ENCODE measurements around the gene FHIT.

Gene FHIT

GRCh38 chr3:59970796-59971195, 1280.5 kb downstream of the FHIT start:
- Histone ChIP-seq H3K4me3 (ENCODE audit: low read length) (no peak overlapping the region), H3K4me2 (ENCODE audit: low read length) (no peak overlapping the region), H3K79me2 (ENCODE audit: low read length) (no peaks in the 10 kb centered on the region), H3K4me1 (ENCODE audit: low read length) (no peaks in the 10 kb centered on the region), H2AFZ (ENCODE audit: low read depth, low read length) (no peak overlapping the region), H3K36me3 (replicated peaks; ENCODE audit: low read depth, low read length) (no peaks in the 10 kb centered on the region), H3K27me3 (ENCODE audit: low read depth, low read length) (no peaks in the 10 kb centered on the region), H3K27ac (ENCODE audit: low read length) (no peak overlapping the region), H3K9ac (ENCODE audit: low read length) (no peak overlapping the region), H4K20me1 (ENCODE audit: insufficient read depth, low read length) (no peaks in the 10 kb centered on the region), H3K9me3 (ENCODE audit: insufficient read depth, low read length) (no peaks in the 10 kb centered on the region)
- TF ChIP-seq CTCF (IDR thresholded peaks at IDR 0.05; ENCODE audit: low read depth, low read length) = no peak
- TF ChIP-seq EZH2phosphoT487 (IDR thresholded peaks at IDR 0.05; ENCODE audit: low read depth) = no peak

- no peak overlapping the region for H3K4me3 ChIP-seq (ENCODE audit: low read length)
- no peak overlapping the region for H3K4me2 ChIP-seq (ENCODE audit: low read length)
- no peaks in the 10 kb centered on the region for H4K20me1 ChIP-seq (ENCODE audit: insufficient read depth, low read length)
- TF ChIP-seq EZH2phosphoT487 (IDR thresholded peaks at IDR 0.05; ENCODE audit: low read depth) = no peak
- no peaks in the 10 kb centered on the region for H3K27me3 ChIP-seq (ENCODE audit: low read depth, low read length)
- H2AFZ ChIP-seq (ENCODE audit: low read depth, low read length) = no peak overlapping the region
- H3K27ac ChIP-seq (ENCODE audit: low read length) = no peak overlapping the region
- H3K4me1 ChIP-seq (ENCODE audit: low read length) = no peaks in the 10 kb centered on the region
- no peaks in the 10 kb centered on the region for H3K79me2 ChIP-seq (ENCODE audit: low read length)
- H3K9ac ChIP-seq (ENCODE audit: low read length) = no peak overlapping the region
- H3K9me3 ChIP-seq (ENCODE audit: insufficient read depth, low read length) = no peaks in the 10 kb centered on the region
- no peaks in the 10 kb centered on the region for H3K36me3 ChIP-seq (replicated peaks; ENCODE audit: low read depth, low read length)
Measured at GRCh38 chr3:59970376-59970775, 1280.9 kb downstream of the FHIT start.

- Histone ChIP-seq H3K4me3 (ENCODE audit: low read length) (no peak overlapping the region), H3K36me3 (replicated peaks; ENCODE audit: low read depth, low read length) (no peaks in the 10 kb centered on the region), H3K27me3 (ENCODE audit: low read depth, low read length) (no peaks in the 10 kb centered on the region), H3K4me2 (ENCODE audit: low read length) (no peak overlapping the region), H4K20me1 (ENCODE audit: insufficient read depth, low read length) (no peaks in the 10 kb centered on the region), H3K27ac (ENCODE audit: low read length) (no peak overlapping the region), H2AFZ (ENCODE audit: low read depth, low read length) (no peak overlapping the region), H3K9ac (ENCODE audit: low read length) (no peak overlapping the region), H3K4me1 (ENCODE audit: low read length) (no peaks in the 10 kb centered on the region), H3K79me2 (ENCODE audit: low read length) (no peaks in the 10 kb centered on the region), H3K9me3 (ENCODE audit: insufficient read depth, low read length) (no peaks in the 10 kb centered on the region)
- TF ChIP-seq EZH2phosphoT487 (IDR thresholded peaks at IDR 0.05; ENCODE audit: low read depth) (no peak), CTCF (IDR thresholded peaks at IDR 0.05; ENCODE audit: low read depth, low read length) (no peak)
Measured at GRCh38 chr3:59968513-59969045, 1282.7 kb downstream of the FHIT start.

GRCh38 chr3:59963676-59964075, 1287.6 kb downstream of the FHIT start:
- Histone ChIP-seq H3K9me3 (ENCODE audit: insufficient read depth, low read length) (no peaks in the 10 kb centered on the region), H3K9ac (ENCODE audit: low read length) (no peak overlapping the region), H3K4me2 (ENCODE audit: low read length) (no peak overlapping the region), H3K4me3 (ENCODE audit: low read length) (no peak overlapping the region), H3K4me1 (ENCODE audit: low read length) (no peaks in the 10 kb centered on the region), H3K36me3 (replicated peaks; ENCODE audit: low read depth, low read length) (no peaks in the 10 kb centered on the region), H4K20me1 (ENCODE audit: insufficient read depth, low read length) (no peaks in the 10 kb centered on the region), H2AFZ (ENCODE audit: low read depth, low read length) (no peak overlapping the region), H3K27ac (ENCODE audit: low read length) (no peak overlapping the region), H3K27me3 (ENCODE audit: low read depth, low read length) (no peaks in the 10 kb centered on the region), H3K79me2 (ENCODE audit: low read length) (no peaks in the 10 kb centered on the region)
- no peak for TF ChIP-seq EZH2phosphoT487 (IDR thresholded peaks at IDR 0.05; ENCODE audit: low read depth)
- no peak for TF ChIP-seq CTCF (IDR thresholded peaks at IDR 0.05; ENCODE audit: low read depth, low read length)
